Tibial artery (tissue), 4 donors: ENCODE measurements around the gene TIAM1.

Source experiments
- DNase-seq, 2 donors: peaks; one replicate each; pipeline ENCODE4 v3.0.0-alpha.2; 2019
- H3K27ac ChIP-seq, 2 donors: fragments of 200-600 bp; sonication (generic) in 1 of 2; 1 replicate in 1 of 2; 2 replicates in 1 of 2; pipeline ENCODE4 v1.5.1; 2018 to 2019; ENCODE audit warnings: mild to moderate bottlenecking in 1 of 2
- H3K27me3 ChIP-seq, 2 donors: fragments of 200-600 bp; sonication (generic) in 1 of 2; one replicate each; pipeline versions ENCODE4 v1.5.1 to v1.6.0; 2016 to 2019
- H3K36me3 ChIP-seq, 3 donors: fragments of 200-600 bp; sonication (generic) in 2 of 3; one replicate each; pipeline ENCODE4 v1.5.1; 2016 to 2019; ENCODE audit warnings: mild to moderate bottlenecking in 2 of 3
- H3K4me1 ChIP-seq, 4 donors: fragments of 200-600 bp; sonication (generic) in 2 of 4; 1 replicate in 3 of 4; 2 replicates in 1 of 4; pipeline ENCODE4 v1.5.1; 2016 to 2019
- H3K4me3 ChIP-seq, 2 donors: fragments of 200-600 bp; sonication (generic) in 1 of 2; 1 replicate in 1 of 2; 2 replicates in 1 of 2; pipeline ENCODE4 v1.5.1; 2018 to 2019; ENCODE audit warnings: mild to moderate bottlenecking in 2 of 2
- H3K9me3 ChIP-seq, 3 donors: fragments of 200-600 bp; sonication (generic) in 1 of 3; one replicate each; pipeline ENCODE4 v1.5.1; 2016 to 2019
- CTCF ChIP-seq, 2 experiments: fragments of 200-600 bp in 1 of 2; fragments of 450-650 bp in 1 of 2; IDR thresholded peaks; one replicate each; pipeline ENCODE4 v1.5.1; 2017 to 2019; ENCODE audit warnings: antibody characterized with exemption in 2 of 2, mild to moderate bottlenecking in 1 of 2, moderate library complexity in 1 of 2
- intact Hi-C: fragments of 100-400 bp; cut with DNase I; formaldehyde crosslinking; loops from one replicate; pipeline ENCODE4 v1.15.0; 2023; ENCODE audit warnings: low total_unique reads

The TIAM1 gene

GRCh38 chr21:31347435-31348032 lies 3.5 kb upstream of the TIAM1 start:
- Histone ChIP-seq H3K27me3 (peaks cover 0 to 23% of the 10 kb centered on the region in 2 donors), H3K27ac (no peak overlapping the region), H3K4me1 (peaks cover 0 to 3% (median 0%) of the 10 kb centered on the region in 4 donors), H3K4me3 (no peak overlapping the region), H3K9me3 (no peaks in the 10 kb centered on the region), H3K36me3 (no peaks in the 10 kb centered on the region)
- no peak for TF ChIP-seq CTCF (IDR thresholded peaks at IDR 0.05)
- no peak for DNase-seq
- intact Hi-C loops = no loop called here

- Histone ChIP-seq H3K4me1 (peaks cover 0 to 3% (median 0%) of the 10 kb centered on the region in 4 donors), H3K4me3 (no peak overlapping the region), H3K27ac (no peak overlapping the region), H3K27me3 (peaks cover 0 to 23% of the 10 kb centered on the region in 2 donors), H3K36me3 (no peaks in the 10 kb centered on the region), H3K9me3 (no peaks in the 10 kb centered on the region)
- intact Hi-C loops = no loop called here
- TF ChIP-seq CTCF (IDR thresholded peaks at IDR 0.05) = no peak
- DNase-seq = no peak
These were observed 2.3 kb upstream of the TIAM1 start for GRCh38 chr21:31346256-31346821.

- H3K4me1 ChIP-seq = peaks cover 0 to 3% (median 0%) of the 10 kb centered on the region in 4 donors
- no peak for TF ChIP-seq CTCF (IDR thresholded peaks at IDR 0.05)
- H3K27me3 ChIP-seq = peaks cover 0 to 23% of the 10 kb centered on the region in 2 donors
- intact Hi-C loops = no loop called here
- no peaks in the 10 kb centered on the region for H3K36me3 ChIP-seq
- no peak overlapping the region for H3K27ac ChIP-seq
- H3K4me3 ChIP-seq = no peak overlapping the region
- H3K9me3 ChIP-seq = no peaks in the 10 kb centered on the region
- no peak for DNase-seq
These were observed 1.1 kb upstream of the TIAM1 start for GRCh38 chr21:31345136-31345535.

- Histone ChIP-seq H3K4me1 (peaks cover 0 to 3% (median 0%) of the 10 kb centered on the region in 4 donors), H3K9me3 (no peaks in the 10 kb centered on the region), H3K4me3 (no peak overlapping the region), H3K36me3 (no peaks in the 10 kb centered on the region), H3K27me3 (peaks cover 0 to 23% of the 10 kb centered on the region in 2 donors), H3K27ac (no peak overlapping the region)
- TF ChIP-seq CTCF (IDR thresholded peaks at IDR 0.05) = no peak
- intact Hi-C loops = no loop called here
- no peak for DNase-seq
These were observed 991 bp downstream of the TIAM1 start for GRCh38 chr21:31343030-31343510.

- no peak overlapping the region for H3K27ac ChIP-seq
- no peaks in the 10 kb centered on the region for H3K36me3 ChIP-seq
- H3K4me3 ChIP-seq = no peak overlapping the region
- H3K9me3 ChIP-seq = no peaks in the 10 kb centered on the region
- H3K27me3 ChIP-seq = peaks cover 0 to 23% of the 10 kb centered on the region in 2 donors
- no peak for TF ChIP-seq CTCF (IDR thresholded peaks at IDR 0.05)
- intact Hi-C loops = no loop called here
- no peak for DNase-seq
- peaks cover 0 to 3% (median 0%) of the 10 kb centered on the region in 4 donors for H3K4me1 ChIP-seq
These were observed 1.7 kb downstream of the TIAM1 start for GRCh38 chr21:31342348-31342747.
